GM19455 (cell line): Measurements from ENCODE around the gene LRP1.

Experiments used
- ATAC-seq: cut with Tn5 transposase; IDR thresholded peaks from one replicate; pipeline ENCODE4 v1.9.1; 2021; ENCODE audit not compliant: unreplicated experiment

The LRP1 gene

GRCh38 chr12:57133013-57133569 lies 4.8 kb downstream of the LRP1 start:
- no peak for ATAC-seq

GRCh38 chr12:57133916-57134315 lies 5.6 kb downstream of the LRP1 start:
- no peak for ATAC-seq

GRCh38 chr12:57134949-57135348 lies 6.7 kb downstream of the LRP1 start:
- no peak for ATAC-seq

GRCh38 chr12:57135527-57136326 lies 7.4 kb downstream of the LRP1 start:
- ATAC-seq, result no peak

- ATAC-seq, result no peak
These were observed 10.4 kb downstream of the LRP1 start for GRCh38 chr12:57138526-57139272.

- no peak for ATAC-seq
These were observed 11.7 kb downstream of the LRP1 start for GRCh38 chr12:57139796-57140649.

GRCh38 chr12:57141249-57141648 lies 13.0 kb downstream of the LRP1 start:
- ATAC-seq, result no peak

GRCh38 chr12:57142121-57142520 lies 13.8 kb downstream of the LRP1 start:
- ATAC-seq, result no peak

GRCh38 chr12:57142727-57143126 lies 14.4 kb downstream of the LRP1 start:
- ATAC-seq, result no peak

GRCh38 chr12:57143454-57143853 lies 15.2 kb downstream of the LRP1 start:
- no peak for ATAC-seq

GRCh38 chr12:57145460-57146059 lies 17.3 kb downstream of the LRP1 start:
- no peak for ATAC-seq

- ATAC-seq, result no peak
These were observed 17.8 kb downstream of the LRP1 start for GRCh38 chr12:57146092-57146491.

- no peak for ATAC-seq
These were observed 19.0 kb downstream of the LRP1 start, which contains the start of gene LRP1-AS for GRCh38 chr12:57146961-57147944. Gene LRP1-AS, minus strand, starts transcription at chr12:57147619.

- ATAC-seq, result no peak
These were observed 20.4 kb downstream of the LRP1 start for GRCh38 chr12:57148469-57149244.

GRCh38 chr12:57149245-57149900 lies 21.1 kb downstream of the LRP1 start:
- ATAC-seq, result no peak

GRCh38 chr12:57150400-57151000 lies 22.2 kb downstream of the LRP1 start:
- ATAC-seq, result no peak

- no peak for ATAC-seq
These were observed 23.7 kb downstream of the LRP1 start for GRCh38 chr12:57151741-57152630.
